B cell (primary cell): ENCODE measurements around the gene GFPT2. TPM values are rescaled to one million over a fixed set of nuclear protein-coding genes. Genes with fewer than 3 reads are reported as not detected.

Source experiments
- ATAC-seq: fragments of 200-7000 bp; cut with Tn5 transposase; one replicate; pipeline ENCODE4 v1.10.0; 2021; ENCODE audit warnings: low read depth, mild to moderate bottlenecking, moderate number of reproducible peaks, moderate library complexity
- CTCF ChIA-PET: fragments of 350-600 bp; sonication (Branson Sonifier 250); formaldehyde crosslinking; loops from one replicate; lab custom pipeline; 2021; ENCODE audit warnings: antibody characterized with exemption, inconsistent platforms; lab: Charles Lee
- POLR2A ChIA-PET: fragments of 350-600 bp; sonication (Branson Sonifier 250); formaldehyde crosslinking; loops from one replicate; lab custom pipeline; 2021; ENCODE audit warnings: antibody characterized with exemption; lab: Charles Lee
- DNase-seq: peaks from one replicate; pipeline ENCODE4 v3.0.0; 2013
- H2AFZ ChIP-seq: 2 replicates; pipeline ENCODE4 v1.6.1; 2012; ENCODE audit warnings: mild to moderate bottlenecking, low read depth, low read length; ENCODE audit not compliant: insufficient read depth, poor library complexity, severe bottlenecking
- H3K27ac ChIP-seq, 2 donors: 1 replicate in 1 of 2; 2 replicates in 1 of 2; pipeline ENCODE4 v1.5.1; 2012 to 2013; ENCODE audit warnings: low read length in 2 of 2, mild to moderate bottlenecking in 2 of 2, moderate library complexity in 1 of 2
- H3K27me3 ChIP-seq, 4 experiments: fragments of 200-600 bp in 1 of 4; sonication (generic) in 1 of 4; replicated peaks in 1 of 4; 1 replicate in 2 of 4; 2 replicates in 2 of 4; pipeline versions ENCODE4 v1.6.1 to v1.7.0; 2013 to 2016; ENCODE audit warnings: low read length in 3 of 4, mild to moderate bottlenecking in 2 of 4, mixed read lengths in 1 of 4, moderate library complexity in 1 of 4; ENCODE audit not compliant: insufficient read depth in 4 of 4, control insufficient read depth in 3 of 4; ENCODE audit errors: control extremely low read depth in 1 of 4
- H3K36me3 ChIP-seq, 2 experiments: replicated peaks in 1 of 2; 1 replicate in 1 of 2; 2 replicates in 1 of 2; pipeline versions ENCODE4 v1.6.1 to v1.7.1; 2013; ENCODE audit warnings: low read length in 1 of 2; ENCODE audit not compliant: insufficient read depth in 2 of 2, control insufficient read depth in 1 of 2; ENCODE audit errors: control extremely low read depth in 1 of 2, extremely low read depth in 1 of 2
- H3K4me1 ChIP-seq, 2 donors: fragments of 200-600 bp in 1 of 2; sonication (generic) in 1 of 2; 1 replicate in 1 of 2; 2 replicates in 1 of 2; pipeline versions ENCODE4 v1.5.1 to v1.6.1; 2013 to 2017; ENCODE audit warnings: low read length in 2 of 2; ENCODE audit not compliant: control insufficient read depth in 2 of 2, insufficient read depth in 2 of 2
- H3K4me2 ChIP-seq: replicated peaks from 2 replicates; pipeline ENCODE3; 2012; ENCODE audit warnings: mild to moderate bottlenecking, low read depth, low read length; ENCODE audit not compliant: poor library complexity, severe bottlenecking
- H3K4me3 ChIP-seq, 5 experiments: fragments of 200-600 bp in 1 of 5; sonication (generic) in 1 of 5; 1 replicate in 3 of 5; 2 replicates in 2 of 5; pipeline versions ENCODE4 v1.5.1 to v1.7.0; 2011 to 2016; ENCODE audit warnings: low read length in 4 of 5, mild to moderate bottlenecking in 4 of 5, low read depth in 2 of 5, control low read depth in 1 of 5, moderate library complexity in 1 of 5; ENCODE audit not compliant: insufficient read depth in 1 of 5; ENCODE audit errors: control extremely low read depth in 1 of 5, extremely low read depth in 1 of 5
- H3K79me2 ChIP-seq: fragments of 200-600 bp; sonication (generic); one replicate; pipeline ENCODE4 v1.6.0; 2016; ENCODE audit warnings: low read length; ENCODE audit not compliant: control insufficient read depth, insufficient read depth
- H3K9ac ChIP-seq: fragments of 200-600 bp; sonication (generic); 2 replicates; pipeline ENCODE4 v1.6.1; 2017; ENCODE audit warnings: mild to moderate bottlenecking, low read length, moderate library complexity
- H3K9me3 ChIP-seq, 3 donors: one replicate each; pipeline versions ENCODE4 v1.6.1 to v1.7.1; 2013; ENCODE audit warnings: low read length in 2 of 3; ENCODE audit not compliant: control insufficient read depth in 2 of 3, insufficient read depth in 1 of 3; ENCODE audit errors: control extremely low read depth in 1 of 3
- H4K20me1 ChIP-seq: 2 replicates; pipeline ENCODE4 v1.6.0; 2012; ENCODE audit warnings: mild to moderate bottlenecking, low read length; ENCODE audit not compliant: insufficient read depth, control insufficient read depth, poor library complexity, severe bottlenecking
- H3K27ac Mint-ChIP-seq: one replicate; pipeline ENCODE4 v1.8.0; 2021; ENCODE audit warnings: mixed read lengths
- H3K27me3 Mint-ChIP-seq: one replicate; pipeline ENCODE4 v1.8.0; 2021; ENCODE audit warnings: mixed read lengths
- H3K4me1 Mint-ChIP-seq: one replicate; pipeline ENCODE4 v1.8.0; 2021; ENCODE audit warnings: mixed read lengths
- H3K4me3 Mint-ChIP-seq: one replicate; pipeline ENCODE4 v1.8.0; 2021; ENCODE audit warnings: mixed read lengths
- H3K9me3 Mint-ChIP-seq: one replicate; pipeline ENCODE4 v1.8.0; 2022; ENCODE audit warnings: mixed read lengths; ENCODE audit not compliant: insufficient read depth
- EZH2 ChIP-seq: IDR thresholded peaks from 2 replicates; pipeline ENCODE4 v1.6.1; 2012; ENCODE audit warnings: borderline replicate concordance, low read depth, mild to moderate bottlenecking, moderate library complexity, low read length; ENCODE audit not compliant: insufficient read depth, poor library complexity, severe bottlenecking
- WGBS: methylation state at CpG from one replicate; pipeline ENCODE4 v1.1.5; 2013; ENCODE audit warnings: missing lambda C conversion rate; ENCODE audit not compliant: insufficient coverage; 5-methylcytosine and 5-hydroxymethylcytosine counted together
- intact Hi-C: fragments of 100-400 bp; cut with micrococcal nuclease; formaldehyde crosslinking; loops from one replicate; pipeline ENCODE4 v1.10.0; 2022
- polyA plus RNA-seq: library from polyadenylated mRNA; depleted of rRNA; stranded (reverse); fragments of >200 nt; gene quantifications from 2 replicates; pipeline ENCODE4 v1.2.3, GENCODE V29; 2012
- total RNA-seq, 2 donors: library from RNA; stranded (reverse); fragments of 120-200 nt in 1 of 2; gene quantifications; 1 replicate in 1 of 2; 2 replicates in 1 of 2; pipeline versions ENCODE4 v1.2.3 to v1.2.4, GENCODE V29; 2013 to 2022
- TF ChIP-seq, protein P1 (sequence below): fragments of 200-600 bp; IDR thresholded peaks from one replicate; pipeline ENCODE4 v1.8.0; 2022; ENCODE audit warnings: antibody characterized with exemption, mild to moderate bottlenecking

The GFPT2 gene
- total and polyA plus RNA-seq, 2 donors (not counting 1 experiment from before 2014, with no cell fraction given): 0.03 to 2.8 TPM

DNA sequence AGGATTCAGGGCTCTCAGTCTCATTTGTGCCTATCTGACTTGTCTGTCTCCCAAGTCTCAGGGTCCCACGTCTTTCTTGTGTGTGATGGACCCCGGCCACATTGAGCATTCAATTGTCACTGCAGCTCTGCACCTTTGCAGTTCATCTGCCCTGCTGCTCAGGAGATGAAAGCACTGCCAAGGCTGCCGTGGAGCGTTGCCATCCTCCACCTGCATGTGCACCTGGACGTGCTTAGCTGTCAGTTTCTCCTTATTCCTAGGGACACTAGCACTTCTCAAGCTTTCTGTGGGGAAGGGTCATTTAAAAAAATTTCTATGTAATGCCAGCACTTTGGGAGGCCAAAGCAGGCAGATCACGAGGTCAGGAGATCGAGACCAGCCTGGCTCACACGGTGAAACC is 22.8 kb upstream of the GFPT2 start:
- no peak overlapping the region for H3K9ac ChIP-seq
- no peaks in the 10 kb centered on the region for H4K20me1 ChIP-seq
- H3K4me1 ChIP-seq: no peaks in the 10 kb centered on the region
- no peak overlapping the region for H3K4me3 ChIP-seq
- no peaks in the 10 kb centered on the region for H3K79me2 ChIP-seq
- no peak for ATAC-seq
- no peaks in the 10 kb centered on the region for H3K36me3 ChIP-seq
- CTCF ChIA-PET: no interaction called here
- DNase-seq: no peak
- no peaks in the 10 kb centered on the region for H3K9me3 Mint-ChIP-seq
- WGBS: 84% methylated on average over 6 of the region's 8 CpGs
- H3K27ac Mint-ChIP-seq: no peak overlapping the region
- peaks cover 0 to 7% (median 0%) of the 10 kb centered on the region in 3 donors for H3K9me3 ChIP-seq
- intact Hi-C loops: no loop called here
- no peak for TF ChIP-seq EZH2
- H3K27me3 ChIP-seq: peaks cover 0 to 3% (median 0%) of the 10 kb centered on the region in 4 experiments
- H3K27ac ChIP-seq: no peak overlapping the region
- no peak overlapping the region for H3K4me3 Mint-ChIP-seq
- POLR2A ChIA-PET: no interaction called here
- H3K4me1 Mint-ChIP-seq: no peaks in the 10 kb centered on the region
- no peaks in the 10 kb centered on the region for H3K27me3 Mint-ChIP-seq
- H3K4me2 ChIP-seq: no peak overlapping the region
- H2AFZ ChIP-seq: no peak overlapping the region

DNA sequence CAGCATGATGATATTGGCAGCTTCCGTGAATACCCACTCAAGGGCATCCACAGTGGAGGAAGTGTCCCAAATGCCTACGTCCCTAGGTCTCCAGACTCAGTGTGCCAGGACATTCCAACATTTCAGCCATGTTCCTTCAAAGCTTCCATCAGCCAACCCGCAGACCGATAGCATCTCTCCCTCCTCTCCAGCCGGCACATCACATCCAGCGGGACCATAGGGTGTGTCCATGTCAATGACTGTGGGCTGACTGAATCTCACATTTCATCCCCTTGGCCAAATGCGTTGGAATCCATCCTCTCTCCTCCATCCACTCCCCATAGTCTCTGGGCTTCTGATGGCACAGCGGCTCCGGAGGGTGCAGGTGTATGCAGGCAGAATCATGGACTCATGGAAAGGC is 22.2 kb upstream of the GFPT2 start:
- ATAC-seq (no peak), DNase-seq (no peak)
- Mint-ChIP-seq H3K27ac (no peak overlapping the region), H3K27me3 (no peaks in the 10 kb centered on the region), H3K4me1 (no peaks in the 10 kb centered on the region), H3K4me3 (no peak overlapping the region), H3K9me3 (no peaks in the 10 kb centered on the region)
- Histone ChIP-seq H3K4me3 (no peak overlapping the region), H2AFZ (no peak overlapping the region), H3K36me3 (no peaks in the 10 kb centered on the region), H3K27ac (no peak overlapping the region), H3K4me2 (no peak overlapping the region), H3K9ac (no peak overlapping the region), H3K27me3 (peaks cover 0 to 3% (median 0%) of the 10 kb centered on the region in 4 experiments), H4K20me1 (no peaks in the 10 kb centered on the region), H3K79me2 (no peaks in the 10 kb centered on the region), H3K4me1 (no peaks in the 10 kb centered on the region), H3K9me3 (peaks cover 0 to 7% (median 0%) of the 10 kb centered on the region in 3 donors)
- ChIA-PET POLR2A (no interaction called here), CTCF (no interaction called here)
- intact Hi-C loops: no loop called here
- 94% methylated on average over 9 of the region's 9 CpGs for WGBS
- TF ChIP-seq, protein P1, sequence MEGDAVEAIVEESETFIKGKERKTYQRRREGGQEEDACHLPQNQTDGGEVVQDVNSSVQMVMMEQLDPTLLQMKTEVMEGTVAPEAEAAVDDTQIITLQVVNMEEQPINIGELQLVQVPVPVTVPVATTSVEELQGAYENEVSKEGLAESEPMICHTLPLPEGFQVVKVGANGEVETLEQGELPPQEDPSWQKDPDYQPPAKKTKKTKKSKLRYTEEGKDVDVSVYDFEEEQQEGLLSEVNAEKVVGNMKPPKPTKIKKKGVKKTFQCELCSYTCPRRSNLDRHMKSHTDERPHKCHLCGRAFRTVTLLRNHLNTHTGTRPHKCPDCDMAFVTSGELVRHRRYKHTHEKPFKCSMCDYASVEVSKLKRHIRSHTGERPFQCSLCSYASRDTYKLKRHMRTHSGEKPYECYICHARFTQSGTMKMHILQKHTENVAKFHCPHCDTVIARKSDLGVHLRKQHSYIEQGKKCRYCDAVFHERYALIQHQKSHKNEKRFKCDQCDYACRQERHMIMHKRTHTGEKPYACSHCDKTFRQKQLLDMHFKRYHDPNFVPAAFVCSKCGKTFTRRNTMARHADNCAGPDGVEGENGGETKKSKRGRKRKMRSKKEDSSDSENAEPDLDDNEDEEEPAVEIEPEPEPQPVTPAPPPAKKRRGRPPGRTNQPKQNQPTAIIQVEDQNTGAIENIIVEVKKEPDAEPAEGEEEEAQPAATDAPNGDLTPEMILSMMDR: no peak
